ENCODE data around the gene FXYD5.
"Not testable (repeated sequence)": the region's sequence is repeated elsewhere in the genome, so short reads cannot be mapped to it uniquely, and the experiment has no call there.

Gene FXYD5

DNA sequence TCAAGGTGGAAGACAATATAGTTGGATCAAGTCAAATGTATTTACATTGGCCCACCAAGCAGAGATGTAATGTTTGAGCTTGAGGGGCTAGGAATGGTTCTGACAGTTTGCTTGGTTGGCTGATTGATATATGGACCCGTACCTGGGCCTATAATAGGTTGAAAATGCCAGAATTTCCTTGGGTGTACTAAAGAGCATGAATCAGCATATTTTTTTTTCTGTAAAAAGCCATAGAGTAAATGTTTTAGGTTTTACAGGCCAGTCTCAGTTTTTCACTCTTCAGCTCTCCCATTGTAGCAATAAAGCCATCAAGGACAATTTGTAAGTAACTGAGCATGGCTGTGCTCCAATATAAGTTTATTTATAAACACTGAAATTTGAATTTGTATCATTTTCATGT is 26.9 kb downstream of the FXYD5 start:
- no peak for DNase-seq (ENCODE audit: low spot score)

DNA sequence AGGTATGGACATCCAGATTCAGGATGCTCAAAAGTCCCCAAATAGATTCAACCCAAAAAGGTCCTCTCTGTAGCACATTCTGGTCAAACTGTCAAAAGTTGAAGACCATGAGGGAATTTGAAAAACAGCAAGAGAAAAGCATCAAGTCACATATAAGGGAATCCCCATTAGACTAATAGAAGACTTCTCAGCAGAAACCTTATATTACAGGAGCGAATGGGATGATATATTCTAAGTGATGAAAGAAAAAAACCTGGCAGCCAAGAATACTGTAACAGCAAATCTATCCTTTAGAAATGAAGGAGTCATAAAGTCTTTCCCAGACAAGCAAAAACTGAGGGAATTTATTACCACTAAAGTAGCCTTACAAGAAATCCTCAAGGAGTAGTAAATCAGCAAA is 29.7 kb downstream of the FXYD5 start:
- no peak for DNase-seq (ENCODE audit: low spot score)

GRCh38 chr19:35184884-35185283 is 30.3 kb downstream of the FXYD5 start:
- no peak for DNase-seq (ENCODE audit: low spot score)

GRCh38 chr19:35194012-35194984 is 39.8 kb downstream of the FXYD5 start:
- no peak for DNase-seq (ENCODE audit: low spot score)

- no peak for DNase-seq (ENCODE audit: low spot score)
Observed at GRCh38 chr19:35195830-35196229, 41.3 kb downstream of the FXYD5 start.

GRCh38 chr19:35196861-35197260 is 42.3 kb downstream of the FXYD5 start:
- DNase-seq (ENCODE audit: low spot score), result not testable (repeated sequence)

DNA sequence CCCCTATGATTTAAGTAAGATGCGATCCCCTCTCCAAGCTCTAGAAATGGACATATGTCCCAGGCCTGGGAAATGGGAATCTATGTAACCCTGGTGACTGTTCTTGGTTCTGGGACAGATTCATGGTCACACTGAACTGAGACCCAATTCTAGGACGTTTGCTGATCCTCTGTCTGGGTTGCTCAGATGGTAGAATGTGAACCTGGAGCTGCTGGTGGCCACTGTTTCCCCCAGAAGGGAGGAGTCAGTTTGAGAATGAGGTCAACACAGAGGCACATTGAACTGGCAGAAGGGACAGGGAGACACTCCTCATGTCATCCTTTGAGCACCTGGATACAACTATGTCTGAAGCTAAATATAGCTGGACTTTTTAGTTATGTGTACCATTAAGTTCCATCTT is 44.9 kb downstream of the FXYD5 start:
- DNase-seq (ENCODE audit: low spot score), result no peak

DNA sequence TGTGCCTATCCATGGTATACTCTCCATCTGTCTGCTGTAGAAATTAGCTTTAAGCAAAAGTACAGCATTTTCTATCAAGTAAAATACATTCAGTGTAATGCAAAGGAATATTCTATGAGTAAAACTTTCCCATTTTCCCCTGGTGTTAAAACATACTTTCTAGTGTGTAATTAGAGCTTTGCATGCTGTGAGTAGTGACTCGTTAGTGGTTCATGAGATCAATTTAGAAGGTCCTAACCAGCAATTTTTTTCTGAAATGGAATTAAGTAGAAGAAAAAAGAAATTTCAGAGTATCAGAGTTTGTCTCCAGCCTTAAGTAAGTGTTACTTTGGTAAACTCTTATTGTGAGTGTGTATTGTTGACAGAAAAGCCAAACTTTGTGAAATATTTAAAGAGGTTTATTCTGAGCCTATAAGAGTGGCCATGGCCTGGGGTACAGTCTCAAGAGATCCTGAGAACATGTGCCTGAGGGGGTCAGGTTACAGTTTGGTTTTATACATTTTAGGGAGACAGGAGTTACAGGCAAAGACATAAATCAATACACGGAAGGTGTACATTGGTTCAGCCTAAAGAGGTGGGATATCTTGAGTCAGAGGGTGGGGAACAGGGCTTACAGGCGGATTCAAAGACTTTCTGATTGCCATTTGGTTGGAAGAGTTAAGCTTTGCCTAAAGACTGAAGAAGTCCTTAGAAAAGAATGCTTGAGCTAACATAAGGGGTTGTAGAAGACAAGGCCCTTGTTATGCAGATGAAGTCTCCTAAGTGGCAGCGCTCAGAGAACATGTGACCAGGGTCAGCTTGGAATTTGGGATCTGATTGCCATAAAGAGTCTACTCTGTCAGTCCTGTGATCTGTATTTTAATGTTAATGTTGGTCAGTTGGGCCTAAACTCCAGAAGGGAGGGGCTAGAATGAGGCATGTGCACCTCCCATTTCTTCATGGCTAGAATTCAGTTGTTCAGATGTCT is 48.5 kb downstream of the FXYD5 start:
- DNase-seq (ENCODE audit: low spot score), result no peak

- no peak for DNase-seq (ENCODE audit: low spot score)
Observed at GRCh38 chr19:35204799-35205732, 50.5 kb downstream of the FXYD5 start.

- DNase-seq (ENCODE audit: low spot score), result no peak
Observed at GRCh38 chr19:35205733-35206323, 51.3 kb downstream of the FXYD5 start.

GRCh38 chr19:35206379-35206778 is 51.8 kb downstream of the FXYD5 start:
- DNase-seq (ENCODE audit: low spot score), result no peak

GRCh38 chr19:35206855-35207254 is 52.3 kb downstream of the FXYD5 start:
- DNase-seq (ENCODE audit: low spot score), result no peak

DNA sequence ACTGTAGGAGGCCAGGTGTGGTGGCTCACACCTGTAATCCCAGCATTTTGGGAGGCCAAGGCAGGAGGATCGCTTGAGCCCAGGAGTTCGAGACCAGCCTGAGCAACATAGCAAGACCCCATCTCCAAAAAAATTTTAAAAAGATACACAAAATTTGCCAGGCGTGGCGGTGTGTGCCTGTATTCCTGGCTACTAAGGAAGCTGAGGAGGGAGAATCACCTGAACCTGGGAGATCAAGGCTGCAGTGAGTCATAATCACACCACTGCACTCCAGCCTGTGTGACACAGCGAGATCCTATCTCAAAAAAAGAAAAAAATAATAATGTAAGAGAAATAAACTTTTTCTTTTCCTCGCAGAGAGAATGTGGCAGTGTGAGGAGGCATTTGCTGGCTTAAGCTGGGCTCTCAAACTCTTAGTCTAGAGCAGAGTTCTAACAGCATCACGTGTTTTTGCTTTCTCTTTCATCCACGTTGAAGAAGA is 52.9 kb downstream of the FXYD5 start:
- DNase-seq (ENCODE audit: low spot score), result no peak

GRCh38 chr19:35208121-35208520 is 53.6 kb downstream of the FXYD5 start:
- no peak for DNase-seq (ENCODE audit: low spot score)

- DNase-seq (ENCODE audit: low spot score), result no peak
Observed at GRCh38 chr19:35209646-35210045, 55.1 kb downstream of the FXYD5 start.

- no peak for DNase-seq (ENCODE audit: low spot score)
Observed at GRCh38 chr19:35211545-35212230, 57.2 kb downstream of the FXYD5 start.

GRCh38 chr19:35212241-35212640 is 57.7 kb downstream of the FXYD5 start:
- no peak for DNase-seq (ENCODE audit: low spot score)

- no peak for DNase-seq (ENCODE audit: low spot score)
Observed at GRCh38 chr19:35213663-35214632, 59.4 kb downstream of the FXYD5 start.

- no peak for DNase-seq (ENCODE audit: low spot score)
Observed at GRCh38 chr19:35214766-35215422, 60.4 kb downstream of the FXYD5 start.
